Stimulated activated CD8-positive, alpha-beta memory T cell treated with anti-CD3 and anti-CD28 coated beads, Interleukin-12 subunit alpha, Interleukin-12 subunit beta, amount 100 ng/mL, for 24 hours (primary cell): Measurements from ENCODE around the gene EIF3A.

Experiments
- DNase-seq: peaks from one replicate; pipeline ENCODE4 v3.0.0-alpha.2; 2020; ENCODE audit errors: extremely low read depth

Gene EIF3A

DNA sequence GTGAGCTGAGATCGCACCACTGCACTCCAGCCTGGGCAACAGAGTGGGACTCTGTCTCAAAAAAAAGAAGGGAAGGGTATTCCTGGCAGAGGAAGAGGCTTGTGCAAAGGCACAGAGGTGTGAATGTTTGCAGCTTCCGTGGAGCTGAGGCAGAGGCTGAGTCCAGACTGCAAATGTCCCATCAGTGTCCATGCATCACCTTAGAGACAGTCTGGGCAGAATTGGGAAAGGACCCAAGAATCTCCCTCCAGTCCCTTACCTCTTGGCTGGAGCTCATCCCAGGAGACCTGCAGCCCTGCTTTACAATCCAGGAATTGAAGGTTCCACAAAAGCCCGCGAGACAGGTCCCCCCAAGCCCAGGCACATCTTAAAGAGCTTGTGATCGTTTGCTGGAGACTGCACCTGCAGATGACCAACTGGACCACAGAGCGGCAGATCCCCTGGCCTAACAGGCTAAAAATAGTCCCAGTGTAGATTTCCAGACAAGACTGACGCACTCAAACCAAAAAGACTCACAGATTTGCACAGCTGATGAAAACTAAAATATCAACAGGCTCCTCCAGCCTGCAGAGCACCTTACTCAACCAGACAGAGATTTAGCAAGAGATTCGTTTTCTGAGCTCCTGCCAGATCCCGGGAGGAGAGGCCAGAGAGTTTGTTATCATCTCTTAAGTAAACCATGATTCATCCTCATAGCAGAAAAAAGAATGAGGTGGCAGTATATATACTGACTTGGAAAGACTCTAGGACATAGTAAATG is 74.0 kb downstream of the EIF3A start:
- DNase-seq: no peak

DNA sequence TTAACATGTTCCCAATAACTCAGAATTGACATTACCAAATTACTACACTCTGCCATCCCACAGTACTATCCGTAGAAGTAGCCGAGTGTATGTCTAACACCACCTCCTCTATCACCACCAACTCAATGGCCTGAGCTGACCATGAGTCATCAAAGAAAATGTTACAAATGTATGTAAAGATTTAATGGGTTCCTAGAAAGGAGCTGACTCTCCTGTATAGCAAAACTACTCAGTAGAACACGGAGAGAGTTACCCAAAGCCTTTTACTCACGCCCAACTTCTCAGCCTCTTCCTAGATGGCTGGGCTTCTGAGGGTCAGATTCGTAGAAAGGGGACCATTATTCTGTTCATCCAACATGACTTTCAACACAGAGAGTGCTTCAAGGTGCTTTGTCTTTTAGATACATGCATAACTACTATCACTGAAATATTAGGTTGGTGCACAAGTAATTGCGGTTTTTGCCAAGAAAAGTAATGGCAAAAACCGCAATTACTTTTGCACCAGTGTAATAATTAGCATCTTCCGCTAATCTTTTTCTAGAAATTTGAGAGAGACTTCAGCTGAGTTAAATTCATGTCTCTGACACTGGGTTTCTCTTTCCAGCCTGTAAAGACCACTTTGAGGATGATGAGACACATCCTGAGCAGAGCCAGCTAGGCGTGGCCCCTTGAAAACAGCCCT is 75.1 kb downstream of the EIF3A start:
- no peak for DNase-seq

DNA sequence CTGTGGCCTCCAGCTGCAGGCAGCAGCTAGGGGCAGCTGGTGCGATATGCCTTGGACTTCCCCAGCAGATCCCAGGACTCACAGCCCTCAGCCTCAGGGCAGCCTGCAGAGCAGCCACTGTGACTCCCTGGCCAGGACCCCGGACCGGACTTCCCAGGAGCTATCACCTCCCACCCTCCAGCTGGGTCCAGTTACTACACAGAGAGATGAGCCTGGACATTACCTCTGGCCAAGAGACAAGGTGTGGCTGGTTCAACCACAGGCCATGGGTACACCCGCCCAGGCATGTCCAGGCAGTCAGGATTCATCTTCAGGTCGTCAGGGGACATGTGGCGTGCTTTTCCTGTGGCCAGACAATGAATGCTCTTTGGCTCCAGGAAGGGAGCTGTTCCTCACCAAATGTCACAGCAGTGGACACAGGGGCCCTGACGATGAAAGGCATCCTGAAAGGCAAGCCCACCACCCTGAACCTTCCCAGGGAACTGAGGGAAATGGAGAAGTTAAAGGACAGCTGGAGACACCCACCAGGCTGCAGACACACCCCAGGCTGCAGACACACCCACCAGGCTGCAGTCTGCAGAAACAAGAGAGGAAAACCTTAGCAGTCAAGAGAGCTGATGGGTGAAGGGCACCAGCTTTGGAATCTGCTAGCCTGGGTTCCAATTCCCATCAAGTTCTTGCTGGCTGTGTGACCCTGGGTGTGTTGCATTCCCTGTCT is 76.9 kb downstream of the EIF3A start:
- no peak for DNase-seq

DNA sequence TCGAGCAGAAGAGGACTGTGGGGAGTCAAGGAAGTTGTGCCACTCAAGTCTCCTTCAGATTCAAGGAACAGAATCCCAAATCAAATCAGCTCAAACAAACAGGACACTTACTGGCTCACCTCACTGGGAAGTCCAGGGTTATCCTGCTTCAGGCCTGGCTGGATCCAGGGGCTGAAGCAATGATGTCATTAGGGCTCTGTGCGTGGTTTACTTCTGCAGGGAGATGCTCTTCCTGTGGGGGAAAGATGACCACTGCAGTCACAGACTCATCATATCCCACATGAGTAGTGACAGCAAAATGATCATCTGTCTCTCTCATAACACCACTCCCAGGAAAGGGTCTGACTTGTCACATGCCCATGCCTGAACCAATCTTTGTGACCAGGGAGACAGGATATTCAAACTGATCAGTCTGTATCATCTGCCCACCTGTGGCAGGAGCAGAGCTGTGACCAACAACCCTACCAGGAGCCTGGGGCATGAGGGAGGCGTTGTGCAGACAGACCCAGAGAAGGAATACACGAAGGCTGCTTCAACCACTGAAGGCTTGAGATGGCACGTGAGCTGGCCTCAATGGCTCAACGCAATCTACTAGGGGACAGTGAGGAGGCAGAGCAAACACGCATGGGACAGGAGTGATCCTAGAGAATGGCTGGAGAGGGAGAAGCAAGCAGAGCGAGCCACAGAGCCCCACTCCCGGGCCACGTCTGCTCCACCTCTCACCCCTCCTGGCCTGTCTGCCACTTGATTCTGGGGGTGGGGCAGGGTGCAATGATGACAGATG is 78.7 kb downstream of the EIF3A start:
- DNase-seq: no peak

DNA sequence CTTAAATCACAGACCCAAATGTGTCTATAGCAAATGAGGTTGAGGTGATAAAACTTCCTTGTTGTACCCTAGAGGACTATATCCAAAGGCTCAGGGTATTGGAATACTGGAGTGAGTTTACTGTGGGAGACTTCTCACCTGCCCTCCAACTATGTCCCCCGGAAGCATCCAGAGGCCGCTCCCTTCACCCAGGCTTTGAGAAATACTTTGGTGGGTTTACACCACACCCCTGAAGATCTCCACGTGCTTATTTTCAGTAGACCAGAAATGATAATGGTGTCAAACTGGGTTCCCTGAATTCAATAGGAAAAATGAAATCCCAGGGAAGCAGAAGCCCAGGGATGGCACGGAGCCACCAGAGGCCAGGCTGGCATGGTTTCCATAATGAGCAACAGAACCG is 82.4 kb downstream of the EIF3A start:
- DNase-seq: no peak

DNA sequence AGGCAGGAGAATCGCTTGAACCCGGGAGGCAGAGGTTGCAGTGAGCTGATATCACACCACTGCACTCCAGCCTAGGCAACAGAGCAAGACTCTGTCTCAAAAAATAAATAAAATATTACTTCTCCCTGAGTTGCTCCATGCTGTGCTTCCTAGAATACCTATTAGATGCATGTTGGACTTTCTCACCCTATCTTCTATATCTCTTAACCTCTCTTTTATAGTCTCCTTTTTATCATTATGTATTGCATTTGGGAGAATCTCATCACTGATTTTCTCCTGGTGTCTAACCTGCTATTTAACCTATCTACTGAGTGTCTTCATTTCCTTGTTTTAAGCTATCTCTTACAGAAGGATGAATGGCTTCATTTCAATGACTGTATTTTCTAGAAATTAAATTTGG is 83.2 kb downstream of the EIF3A start:
- DNase-seq: no peak

DNA sequence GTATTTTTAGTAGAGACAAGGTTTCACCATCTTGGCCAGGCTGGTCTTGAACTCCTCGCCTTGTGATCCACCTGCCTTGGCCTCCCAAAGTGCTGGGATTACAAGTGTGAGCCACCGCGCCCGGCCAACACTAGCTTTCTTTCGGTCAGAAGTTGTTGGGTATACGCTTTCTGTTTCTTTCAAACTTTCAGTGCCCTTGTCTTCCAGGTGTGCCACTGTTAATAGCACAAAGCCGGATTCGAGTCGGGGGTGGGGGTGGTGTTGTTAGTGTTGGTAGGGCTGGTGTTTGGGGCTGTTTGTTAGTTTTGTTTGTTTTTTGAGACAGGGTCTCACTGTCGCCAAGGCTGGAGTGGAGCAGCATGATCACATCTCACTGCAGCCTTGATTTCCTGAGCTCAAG is 84.9 kb downstream of the EIF3A start:
- no peak for DNase-seq

DNA sequence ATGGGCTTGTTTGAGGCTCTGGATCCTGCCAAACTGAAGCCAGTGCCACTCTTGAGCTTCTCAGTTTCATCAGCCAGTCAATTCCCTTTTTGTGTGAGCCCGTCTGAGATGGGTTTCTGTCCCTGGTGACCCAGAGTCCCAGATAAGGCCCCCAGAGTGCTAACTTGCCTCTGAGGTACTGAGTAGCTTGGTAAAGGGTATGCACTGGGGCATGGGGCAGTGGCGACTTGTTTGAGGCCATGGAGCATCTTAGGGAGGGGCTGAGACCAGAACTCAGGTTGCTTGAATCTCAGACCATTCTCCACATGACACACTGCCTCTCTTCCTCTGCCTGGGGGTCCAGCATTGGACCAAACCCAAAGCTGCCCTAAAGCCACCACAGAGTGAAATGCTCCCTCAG is 86.3 kb downstream of the EIF3A start:
- DNase-seq: no peak

DNA sequence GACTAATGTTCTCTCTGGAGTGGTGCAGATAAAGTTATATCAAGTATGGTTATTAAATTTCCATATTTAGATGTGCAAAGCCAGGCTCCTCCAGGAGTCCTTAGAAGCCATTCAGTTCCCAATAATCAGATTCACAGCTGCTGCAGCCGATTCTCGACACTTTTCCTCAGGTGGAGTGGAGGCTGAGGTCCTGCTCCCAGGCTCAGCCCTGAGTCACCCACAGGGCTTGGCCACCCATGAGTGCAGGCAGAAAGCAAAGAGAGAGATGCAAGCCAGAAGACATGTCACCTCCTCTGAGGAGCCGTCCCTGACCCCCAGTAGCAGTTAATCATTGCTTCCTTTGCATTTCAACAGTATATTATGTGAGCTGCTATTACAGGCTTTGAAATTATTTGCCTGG is 87.4 kb downstream of the EIF3A start:
- DNase-seq: no peak

DNA sequence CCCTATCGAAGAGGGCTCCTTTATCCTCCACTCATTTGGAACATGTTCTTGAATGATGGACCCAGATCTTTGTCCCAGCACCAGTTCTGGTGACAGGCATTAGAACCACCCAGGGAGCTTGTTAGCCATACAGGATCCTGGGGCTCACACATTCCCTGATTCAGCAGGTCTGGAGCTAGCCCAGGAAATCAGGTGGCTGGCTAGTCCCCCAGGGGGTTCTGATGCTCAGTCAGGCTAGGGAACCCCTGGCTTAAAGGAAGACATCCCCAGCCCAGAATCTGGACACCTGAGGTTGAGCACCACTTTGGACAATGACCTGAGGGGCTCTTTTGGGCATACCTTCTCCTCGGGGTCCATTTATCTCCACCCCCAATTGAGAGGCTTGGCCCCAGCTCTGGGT is 88.1 kb downstream of the EIF3A start:
- DNase-seq: no peak

DNA sequence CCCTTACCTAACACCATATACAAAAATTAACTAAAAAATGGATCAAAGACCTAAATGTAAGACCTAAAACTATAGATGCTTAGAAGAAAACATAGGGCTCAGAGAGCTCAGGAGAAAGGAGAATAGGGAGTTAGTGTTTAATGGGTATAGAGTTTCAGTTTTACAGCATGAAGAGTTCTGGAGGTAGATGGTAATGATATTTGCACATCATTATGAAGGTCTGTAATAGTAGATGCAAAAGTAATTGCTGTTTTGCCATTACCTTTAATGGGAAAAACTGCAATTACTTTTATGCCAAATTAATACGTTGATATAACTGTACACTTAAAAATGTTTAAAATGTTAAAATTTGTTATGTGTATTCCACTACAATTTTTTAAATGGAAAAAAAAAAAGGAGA is 90.3 kb downstream of the EIF3A start:
- DNase-seq: no peak

DNA sequence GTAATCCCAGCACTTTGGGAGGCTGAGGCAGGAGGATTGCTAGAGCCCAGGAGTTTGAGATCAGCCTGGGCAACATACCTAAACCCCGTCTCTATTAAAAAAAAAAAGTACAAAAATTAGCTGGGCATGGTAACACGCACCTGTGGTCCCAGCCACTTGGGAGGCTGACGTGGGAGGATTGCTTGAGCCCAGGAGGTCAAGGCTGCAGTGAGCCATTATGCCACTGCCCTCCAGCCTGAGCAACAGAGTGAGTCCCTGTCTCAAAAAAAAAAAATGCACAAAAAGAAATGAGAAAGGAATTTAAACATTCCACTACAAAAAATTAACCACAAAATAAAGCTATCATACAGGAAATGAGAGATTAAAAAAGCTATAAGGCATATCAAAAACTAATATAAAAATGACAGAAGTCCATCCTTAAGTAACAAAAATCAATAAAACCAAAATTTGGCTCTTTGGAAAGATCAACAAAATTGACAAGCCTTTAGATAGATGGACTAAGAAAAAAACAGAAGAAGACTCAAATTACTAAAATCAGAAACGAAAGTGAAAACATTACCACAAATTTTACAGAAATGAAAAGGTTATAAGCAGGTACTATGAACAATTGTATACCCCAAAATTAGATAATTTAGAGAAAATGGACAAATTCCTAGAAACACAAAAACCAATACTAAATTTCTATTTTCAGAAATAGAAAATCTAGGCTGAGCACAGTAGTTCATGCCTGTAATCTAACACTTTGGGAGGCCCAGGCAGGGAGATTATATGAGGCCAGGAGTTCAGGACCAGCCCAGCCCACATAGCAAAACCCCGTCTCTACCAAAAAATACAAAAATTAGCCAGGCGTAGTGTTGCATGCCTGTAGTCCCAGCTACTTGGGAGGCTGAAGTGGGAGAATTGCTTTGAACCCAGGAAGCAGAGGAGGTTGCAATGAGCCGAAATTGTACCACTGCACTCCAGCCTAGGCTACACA is 93.5 kb downstream of the EIF3A start:
- DNase-seq: no peak

DNA sequence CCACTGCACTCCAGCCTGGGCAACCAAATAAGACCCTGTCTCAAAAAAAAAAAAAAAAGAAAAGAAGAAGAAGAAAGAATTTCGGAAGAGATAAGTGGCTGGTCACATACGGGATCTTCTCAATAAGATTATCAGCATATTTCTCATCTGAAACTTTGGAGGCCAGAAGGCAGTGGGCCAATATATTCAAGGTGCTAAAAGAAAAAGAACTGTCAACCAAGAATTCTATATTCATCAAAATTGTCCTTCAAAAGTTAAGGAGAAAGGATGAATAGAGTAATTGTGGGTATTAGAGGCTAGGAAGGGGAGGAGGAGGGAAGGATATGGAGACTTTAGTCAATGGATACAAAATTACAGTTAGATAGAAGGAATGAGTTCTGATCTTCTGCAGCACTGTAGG is 95.0 kb downstream of the EIF3A start:
- DNase-seq: no peak
